Neural cell (in vitro differentiated cells): Measurements from ENCODE around the gene POLE. TPM values are rescaled to one million over a fixed set of nuclear protein-coding genes. Genes with fewer than 3 reads are reported as not detected.

ENCODE experiments used
- H2AFZ ChIP-seq: fragments of 200-600, 300-800 bp; sonication (generic), shearing (Covaris generic); 2 replicates; pipeline ENCODE4 v1.6.0; 2014; ENCODE audit warnings: low read depth, mild to moderate bottlenecking, antibody characterized with exemption, low read length, moderate library complexity
- H3F3A ChIP-seq: fragments of 200-600 bp; shearing (Covaris generic); 2 replicates; pipeline ENCODE4 v1.6.1; 2016; ENCODE audit warnings: mild to moderate bottlenecking, moderate library complexity, mixed read lengths, antibody characterized with exemption, low read length; ENCODE audit not compliant: insufficient read depth, poor library complexity, severe bottlenecking
- H3K27ac ChIP-seq: fragments of 200-600, 300-800 bp; sonication (generic), shearing (Covaris generic); 2 replicates; pipeline ENCODE4 v1.5.1; 2014; ENCODE audit warnings: mild to moderate bottlenecking, low read length, moderate library complexity
- H3K27me3 ChIP-seq: fragments of 300-800, 200-600 bp; sonication (generic), shearing (Covaris generic); 2 replicates; pipeline ENCODE4 v1.6.0; 2014; ENCODE audit warnings: mild to moderate bottlenecking, low read depth, low read length, moderate library complexity; ENCODE audit not compliant: insufficient read depth
- H3K36me3 ChIP-seq: fragments of 300-800, 200-600 bp; sonication (generic), shearing (Covaris generic); 2 replicates; pipeline ENCODE4 v1.5.1; 2014; ENCODE audit warnings: mild to moderate bottlenecking, antibody characterized with exemption, low read length, moderate library complexity; ENCODE audit not compliant: insufficient read depth
- H3K4me2 ChIP-seq: fragments of 300-800, 200-600 bp; sonication (generic), shearing (Covaris generic); 2 replicates; pipeline ENCODE4 v1.6.0; 2014; ENCODE audit warnings: mild to moderate bottlenecking, low read length
- H3K4me3 ChIP-seq: fragments of 300-800, 200-600 bp; sonication (generic), shearing (Covaris generic); 2 replicates; pipeline ENCODE4 v1.5.1; 2014; ENCODE audit warnings: mild to moderate bottlenecking, low read length, moderate library complexity
- H3K79me2 ChIP-seq: fragments of 200-600 bp; shearing (Covaris generic); replicated peaks from 2 replicates; pipeline ENCODE4 v1.6.0; 2014; ENCODE audit warnings: mild to moderate bottlenecking, low read length, moderate library complexity; ENCODE audit not compliant: insufficient read depth
- H3K9ac ChIP-seq: fragments of 300-800, 200-600 bp; sonication (generic), shearing (Covaris generic); 2 replicates; pipeline ENCODE4 v1.6.1; 2016; ENCODE audit warnings: mild to moderate bottlenecking, low read length, mixed read lengths
- H3K9me2 ChIP-seq: fragments of 200-600 bp; shearing (Covaris generic); 2 replicates; pipeline ENCODE4 v1.6.1; 2016; ENCODE audit warnings: mild to moderate bottlenecking, low read length, mixed read lengths; ENCODE audit not compliant: insufficient read depth
- H3K9me3 ChIP-seq: fragments of 200-600, 300-800 bp; sonication (generic), shearing (Covaris generic); 2 replicates; pipeline ENCODE4 v1.6.1; 2016; ENCODE audit warnings: mild to moderate bottlenecking, mixed run types, low read length, moderate library complexity, mixed read lengths
- H4K20me1 ChIP-seq: fragments of 200-600 bp; shearing (Covaris generic); 2 replicates; pipeline ENCODE4 v1.6.1; 2016; ENCODE audit warnings: mild to moderate bottlenecking, mixed run types; ENCODE audit not compliant: insufficient read depth
- EP300 ChIP-seq: fragments of 450-650 bp; conservative IDR thresholded peaks from 2 replicates; pipeline ENCODE4 v1.6.1; 2014; ENCODE audit warnings: antibody characterized with exemption, mild to moderate bottlenecking, moderate library complexity; ENCODE audit not compliant: poor library complexity, severe bottlenecking
- EZH2 ChIP-seq: fragments of 200-600, 300-800 bp; shearing (Covaris generic), sonication (generic); IDR thresholded peaks from 2 replicates; pipeline ENCODE4 v1.6.1; 2014; ENCODE audit warnings: antibody characterized with exemption, low read length, borderline replicate concordance, mild to moderate bottlenecking; ENCODE audit not compliant: insufficient read depth, poor library complexity, severe bottlenecking
- MXI1 ChIP-seq: fragments of 450-650 bp; conservative IDR thresholded peaks from 2 replicates; pipeline ENCODE4 v1.6.1; 2014; ENCODE audit warnings: antibody characterized with exemption, mild to moderate bottlenecking; ENCODE audit not compliant: poor library complexity, severe bottlenecking
- POLR2AphosphoS5 ChIP-seq: IDR thresholded peaks from 2 replicates; pipeline ENCODE4 v1.6.1; 2012
- RAD21 ChIP-seq: fragments of 450-650 bp; conservative IDR thresholded peaks from 2 replicates; pipeline ENCODE4 v1.6.1; 2014; ENCODE audit warnings: antibody characterized with exemption, mild to moderate bottlenecking, moderate library complexity
- REST ChIP-seq: IDR thresholded peaks from 2 replicates; pipeline ENCODE4 v1.6.1; 2012; ENCODE audit warnings: borderline replicate concordance
- SMC3 ChIP-seq: fragments of 450-650 bp; conservative IDR thresholded peaks from 2 replicates; pipeline ENCODE4 v1.6.1; 2014; ENCODE audit warnings: antibody characterized with exemption, mild to moderate bottlenecking, moderate library complexity; ENCODE audit not compliant: poor library complexity
- TAF1 ChIP-seq: IDR thresholded peaks from 2 replicates; pipeline ENCODE4 v1.6.1; 2012; ENCODE audit warnings: low read depth
- polyA plus RNA-seq: library from polyadenylated mRNA; depleted of rRNA; stranded (reverse); fragments of >200 nt; gene quantifications from 2 replicates; pipeline ENCODE4 v1.2.3, GENCODE V29; 2014
- TF ChIP-seq, protein P1 (sequence below): fragments of 450-650 bp; IDR thresholded peaks from 2 replicates; pipeline ENCODE4 v1.5.1; 2014; ENCODE audit warnings: antibody characterized with exemption, mild to moderate bottlenecking, moderate library complexity; ENCODE audit not compliant: poor library complexity, severe bottlenecking

The POLE gene
- polyA plus RNA-seq, 1 donor from 2014 or later = 8.5 TPM

- Histone ChIP-seq H3K9me2 (no peaks in the 10 kb centered on the region), H3K79me2 (no peaks in the 10 kb centered on the region), H3F3A (no peaks in the 10 kb centered on the region), H3K9ac (no peak overlapping the region), H3K27me3 (no peaks in the 10 kb centered on the region), H3K9me3 (peaks cover 4% of the 10 kb centered on the region), H3K4me2 (no peak overlapping the region), H3K4me3 (no peak overlapping the region), H3K27ac (no peak overlapping the region), H3K36me3 (no peaks in the 10 kb centered on the region), H2AFZ (no peak overlapping the region), H4K20me1 (no peaks in the 10 kb centered on the region)
- TF ChIP-seq TAF1 = no peak
- no peak for TF ChIP-seq EZH2
- no peak for TF ChIP-seq REST
- no peak for TF ChIP-seq MXI1
- TF ChIP-seq POLR2AphosphoS5 = no peak
- no peak for TF ChIP-seq RAD21
- TF ChIP-seq, protein P1, sequence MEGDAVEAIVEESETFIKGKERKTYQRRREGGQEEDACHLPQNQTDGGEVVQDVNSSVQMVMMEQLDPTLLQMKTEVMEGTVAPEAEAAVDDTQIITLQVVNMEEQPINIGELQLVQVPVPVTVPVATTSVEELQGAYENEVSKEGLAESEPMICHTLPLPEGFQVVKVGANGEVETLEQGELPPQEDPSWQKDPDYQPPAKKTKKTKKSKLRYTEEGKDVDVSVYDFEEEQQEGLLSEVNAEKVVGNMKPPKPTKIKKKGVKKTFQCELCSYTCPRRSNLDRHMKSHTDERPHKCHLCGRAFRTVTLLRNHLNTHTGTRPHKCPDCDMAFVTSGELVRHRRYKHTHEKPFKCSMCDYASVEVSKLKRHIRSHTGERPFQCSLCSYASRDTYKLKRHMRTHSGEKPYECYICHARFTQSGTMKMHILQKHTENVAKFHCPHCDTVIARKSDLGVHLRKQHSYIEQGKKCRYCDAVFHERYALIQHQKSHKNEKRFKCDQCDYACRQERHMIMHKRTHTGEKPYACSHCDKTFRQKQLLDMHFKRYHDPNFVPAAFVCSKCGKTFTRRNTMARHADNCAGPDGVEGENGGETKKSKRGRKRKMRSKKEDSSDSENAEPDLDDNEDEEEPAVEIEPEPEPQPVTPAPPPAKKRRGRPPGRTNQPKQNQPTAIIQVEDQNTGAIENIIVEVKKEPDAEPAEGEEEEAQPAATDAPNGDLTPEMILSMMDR = no peak
- no peak for TF ChIP-seq SMC3
- no peak for TF ChIP-seq EP300
These were observed 98.1 kb downstream of the POLE start for GRCh38 chr12:132588821-132589669.

- no peaks in the 10 kb centered on the region for H3K9me2 ChIP-seq
- H3K9ac ChIP-seq = no peak overlapping the region
- no peaks in the 10 kb centered on the region for H3K36me3 ChIP-seq
- H3K9me3 ChIP-seq = peaks cover 4% of the 10 kb centered on the region
- TF ChIP-seq SMC3 = no peak
- no peak for TF ChIP-seq TAF1
- TF ChIP-seq RAD21 = no peak
- no peak for TF ChIP-seq EP300
- TF ChIP-seq EZH2 = no peak
- no peak for TF ChIP-seq REST
- no peak for TF ChIP-seq MXI1
- TF ChIP-seq POLR2AphosphoS5 = no peak
- TF ChIP-seq, protein P1 = no peak
- no peak overlapping the region for H3K4me3 ChIP-seq
- no peaks in the 10 kb centered on the region for H3F3A ChIP-seq
- H4K20me1 ChIP-seq = no peaks in the 10 kb centered on the region
- no peak overlapping the region for H3K27ac ChIP-seq
- no peak overlapping the region for H3K4me2 ChIP-seq
- H3K79me2 ChIP-seq = no peaks in the 10 kb centered on the region
- H2AFZ ChIP-seq = no peak overlapping the region
- H3K27me3 ChIP-seq = no peaks in the 10 kb centered on the region
These were observed 98.8 kb downstream of the POLE start for GRCh38 chr12:132588319-132588718.
